Neural cell (in vitro differentiated cells): ENCODE measurements around the gene MPIG6B. TPM values are rescaled to one million over a fixed set of nuclear protein-coding genes. Genes with fewer than 3 reads are reported as not detected.

ENCODE experiments used
- H2AFZ ChIP-seq: fragments of 200-600, 300-800 bp; sonication (generic), shearing (Covaris generic); 2 replicates; pipeline ENCODE4 v1.6.0; 2014; ENCODE audit warnings: low read depth, mild to moderate bottlenecking, antibody characterized with exemption, low read length, moderate library complexity
- H3F3A ChIP-seq: fragments of 200-600 bp; shearing (Covaris generic); 2 replicates; pipeline ENCODE4 v1.6.1; 2016; ENCODE audit warnings: mild to moderate bottlenecking, moderate library complexity, mixed read lengths, antibody characterized with exemption, low read length; ENCODE audit not compliant: insufficient read depth, poor library complexity, severe bottlenecking
- H3K27ac ChIP-seq: fragments of 200-600, 300-800 bp; sonication (generic), shearing (Covaris generic); 2 replicates; pipeline ENCODE4 v1.5.1; 2014; ENCODE audit warnings: mild to moderate bottlenecking, low read length, moderate library complexity
- H3K27me3 ChIP-seq: fragments of 300-800, 200-600 bp; sonication (generic), shearing (Covaris generic); 2 replicates; pipeline ENCODE4 v1.6.0; 2014; ENCODE audit warnings: mild to moderate bottlenecking, low read depth, low read length, moderate library complexity; ENCODE audit not compliant: insufficient read depth
- H3K36me3 ChIP-seq: fragments of 300-800, 200-600 bp; sonication (generic), shearing (Covaris generic); 2 replicates; pipeline ENCODE4 v1.5.1; 2014; ENCODE audit warnings: mild to moderate bottlenecking, antibody characterized with exemption, low read length, moderate library complexity; ENCODE audit not compliant: insufficient read depth
- H3K4me2 ChIP-seq: fragments of 300-800, 200-600 bp; sonication (generic), shearing (Covaris generic); 2 replicates; pipeline ENCODE4 v1.6.0; 2014; ENCODE audit warnings: mild to moderate bottlenecking, low read length
- H3K4me3 ChIP-seq: fragments of 300-800, 200-600 bp; sonication (generic), shearing (Covaris generic); 2 replicates; pipeline ENCODE4 v1.5.1; 2014; ENCODE audit warnings: mild to moderate bottlenecking, low read length, moderate library complexity
- H3K79me2 ChIP-seq: fragments of 200-600 bp; shearing (Covaris generic); replicated peaks from 2 replicates; pipeline ENCODE4 v1.6.0; 2014; ENCODE audit warnings: mild to moderate bottlenecking, low read length, moderate library complexity; ENCODE audit not compliant: insufficient read depth
- H3K9ac ChIP-seq: fragments of 300-800, 200-600 bp; sonication (generic), shearing (Covaris generic); 2 replicates; pipeline ENCODE4 v1.6.1; 2016; ENCODE audit warnings: mild to moderate bottlenecking, low read length, mixed read lengths
- H3K9me2 ChIP-seq: fragments of 200-600 bp; shearing (Covaris generic); 2 replicates; pipeline ENCODE4 v1.6.1; 2016; ENCODE audit warnings: mild to moderate bottlenecking, low read length, mixed read lengths; ENCODE audit not compliant: insufficient read depth
- H3K9me3 ChIP-seq: fragments of 200-600, 300-800 bp; sonication (generic), shearing (Covaris generic); 2 replicates; pipeline ENCODE4 v1.6.1; 2016; ENCODE audit warnings: mild to moderate bottlenecking, mixed run types, low read length, moderate library complexity, mixed read lengths
- H4K20me1 ChIP-seq: fragments of 200-600 bp; shearing (Covaris generic); 2 replicates; pipeline ENCODE4 v1.6.1; 2016; ENCODE audit warnings: mild to moderate bottlenecking, mixed run types; ENCODE audit not compliant: insufficient read depth
- EP300 ChIP-seq: fragments of 450-650 bp; conservative IDR thresholded peaks from 2 replicates; pipeline ENCODE4 v1.6.1; 2014; ENCODE audit warnings: antibody characterized with exemption, mild to moderate bottlenecking, moderate library complexity; ENCODE audit not compliant: poor library complexity, severe bottlenecking
- EZH2 ChIP-seq: fragments of 200-600, 300-800 bp; shearing (Covaris generic), sonication (generic); IDR thresholded peaks from 2 replicates; pipeline ENCODE4 v1.6.1; 2014; ENCODE audit warnings: antibody characterized with exemption, low read length, borderline replicate concordance, mild to moderate bottlenecking; ENCODE audit not compliant: insufficient read depth, poor library complexity, severe bottlenecking
- MXI1 ChIP-seq: fragments of 450-650 bp; conservative IDR thresholded peaks from 2 replicates; pipeline ENCODE4 v1.6.1; 2014; ENCODE audit warnings: antibody characterized with exemption, mild to moderate bottlenecking; ENCODE audit not compliant: poor library complexity, severe bottlenecking
- POLR2AphosphoS5 ChIP-seq: IDR thresholded peaks from 2 replicates; pipeline ENCODE4 v1.6.1; 2012
- RAD21 ChIP-seq: fragments of 450-650 bp; conservative IDR thresholded peaks from 2 replicates; pipeline ENCODE4 v1.6.1; 2014; ENCODE audit warnings: antibody characterized with exemption, mild to moderate bottlenecking, moderate library complexity
- REST ChIP-seq: IDR thresholded peaks from 2 replicates; pipeline ENCODE4 v1.6.1; 2012; ENCODE audit warnings: borderline replicate concordance
- SMC3 ChIP-seq: fragments of 450-650 bp; conservative IDR thresholded peaks from 2 replicates; pipeline ENCODE4 v1.6.1; 2014; ENCODE audit warnings: antibody characterized with exemption, mild to moderate bottlenecking, moderate library complexity; ENCODE audit not compliant: poor library complexity
- TAF1 ChIP-seq: IDR thresholded peaks from 2 replicates; pipeline ENCODE4 v1.6.1; 2012; ENCODE audit warnings: low read depth
- polyA plus RNA-seq: library from polyadenylated mRNA; depleted of rRNA; stranded (reverse); fragments of >200 nt; gene quantifications from 2 replicates; pipeline ENCODE4 v1.2.3, GENCODE V29; 2014
- TF ChIP-seq, protein P1 (sequence below): fragments of 450-650 bp; IDR thresholded peaks from 2 replicates; pipeline ENCODE4 v1.5.1; 2014; ENCODE audit warnings: antibody characterized with exemption, mild to moderate bottlenecking, moderate library complexity; ENCODE audit not compliant: poor library complexity, severe bottlenecking

Gene MPIG6B
- polyA plus RNA-seq, 1 donor from 2014 or later: not detected

GRCh38 chr6:31723980-31724691 is 963 bp downstream of the MPIG6B start:
- no peaks in the 10 kb centered on the region for H3F3A ChIP-seq
- H3K9ac ChIP-seq: no peak overlapping the region
- TF ChIP-seq MXI1: no peak
- no peak for TF ChIP-seq REST
- TF ChIP-seq, protein P1, sequence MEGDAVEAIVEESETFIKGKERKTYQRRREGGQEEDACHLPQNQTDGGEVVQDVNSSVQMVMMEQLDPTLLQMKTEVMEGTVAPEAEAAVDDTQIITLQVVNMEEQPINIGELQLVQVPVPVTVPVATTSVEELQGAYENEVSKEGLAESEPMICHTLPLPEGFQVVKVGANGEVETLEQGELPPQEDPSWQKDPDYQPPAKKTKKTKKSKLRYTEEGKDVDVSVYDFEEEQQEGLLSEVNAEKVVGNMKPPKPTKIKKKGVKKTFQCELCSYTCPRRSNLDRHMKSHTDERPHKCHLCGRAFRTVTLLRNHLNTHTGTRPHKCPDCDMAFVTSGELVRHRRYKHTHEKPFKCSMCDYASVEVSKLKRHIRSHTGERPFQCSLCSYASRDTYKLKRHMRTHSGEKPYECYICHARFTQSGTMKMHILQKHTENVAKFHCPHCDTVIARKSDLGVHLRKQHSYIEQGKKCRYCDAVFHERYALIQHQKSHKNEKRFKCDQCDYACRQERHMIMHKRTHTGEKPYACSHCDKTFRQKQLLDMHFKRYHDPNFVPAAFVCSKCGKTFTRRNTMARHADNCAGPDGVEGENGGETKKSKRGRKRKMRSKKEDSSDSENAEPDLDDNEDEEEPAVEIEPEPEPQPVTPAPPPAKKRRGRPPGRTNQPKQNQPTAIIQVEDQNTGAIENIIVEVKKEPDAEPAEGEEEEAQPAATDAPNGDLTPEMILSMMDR: no peak
- TF ChIP-seq POLR2AphosphoS5: no peak
- no peaks in the 10 kb centered on the region for H3K9me3 ChIP-seq
- no peak overlapping the region for H3K4me3 ChIP-seq
- no peaks in the 10 kb centered on the region for H3K27me3 ChIP-seq
- no peaks in the 10 kb centered on the region for H4K20me1 ChIP-seq
- H3K27ac ChIP-seq: no peak overlapping the region
- no peak overlapping the region for H2AFZ ChIP-seq
- peaks cover 6% of the 10 kb centered on the region for H3K79me2 ChIP-seq
- no peaks in the 10 kb centered on the region for H3K36me3 ChIP-seq
- no peak overlapping the region for H3K4me2 ChIP-seq
- H3K9me2 ChIP-seq: no peaks in the 10 kb centered on the region

- no peaks in the 10 kb centered on the region for H3K36me3 ChIP-seq
- peaks cover 22% of the 10 kb centered on the region for H3K79me2 ChIP-seq
These were observed 2.6 kb downstream of the MPIG6B start for GRCh38 chr6:31725502-31726350.

GRCh38 chr6:31727034-31727716 is 4.0 kb downstream of the MPIG6B start:
- Histone ChIP-seq H3K27ac (no peak overlapping the region), H3K4me3 (no peak overlapping the region), H3K9me3 (no peaks in the 10 kb centered on the region), H3K27me3 (no peaks in the 10 kb centered on the region), H3F3A (no peaks in the 10 kb centered on the region), H3K9ac (no peak overlapping the region), H3K9me2 (no peaks in the 10 kb centered on the region), H3K79me2 (peaks cover 24% of the 10 kb centered on the region), H2AFZ (no peak overlapping the region), H4K20me1 (no peaks in the 10 kb centered on the region), H3K4me2 (no peak overlapping the region), H3K36me3 (no peaks in the 10 kb centered on the region)
- TF ChIP-seq EP300 (no peak), SMC3 (no peak), POLR2AphosphoS5 (no peak), EZH2 (no peak), MXI1 (no peak), TAF1 (no peak), RAD21 (no peak)
- TF ChIP-seq, protein P1: no peak

More at GRCh38 chr6:31725502-31726350, 2.6 kb downstream of the MPIG6B start:
- Histone ChIP-seq H3F3A (no peaks in the 10 kb centered on the region), H3K27ac (no peak overlapping the region), H2AFZ (no peak overlapping the region), H3K9ac (no peak overlapping the region), H4K20me1 (no peaks in the 10 kb centered on the region), H3K9me2 (no peaks in the 10 kb centered on the region), H3K27me3 (no peaks in the 10 kb centered on the region), H3K9me3 (no peaks in the 10 kb centered on the region), H3K4me2 (no peak overlapping the region), H3K4me3 (no peak overlapping the region)
- no peak for TF ChIP-seq RAD21
- no peak for TF ChIP-seq EP300
- no peak for TF ChIP-seq TAF1
- TF ChIP-seq EZH2: no peak
